Activated CD4-positive, alpha-beta T cell treated with anti-CD3 and anti-CD28 coated beads for 48 hours (primary cell): Measurements from ENCODE around the gene APOA1.
"Not testable (repeated sequence)": the region's sequence is repeated elsewhere in the genome, so short reads cannot be mapped to it uniquely, and the experiment has no call there.

Experiments used
- DNase-seq: peaks from one replicate; pipeline ENCODE4 v3.0.0-alpha.2; 2020

The APOA1 gene

GRCh38 chr11:116857316-116857715 lies 19.9 kb upstream of the APOA1 start:
- no peak for DNase-seq

- no peak for DNase-seq
Observed at GRCh38 chr11:116856423-116856822, 19.0 kb upstream of the APOA1 start.

- DNase-seq = no peak
Observed at GRCh38 chr11:116855413-116855812, 18.0 kb upstream of the APOA1 start.

GRCh38 chr11:116853461-116854073 lies 16.1 kb upstream of the APOA1 start:
- peak; percentile 66 for DNase-seq

GRCh38 chr11:116852261-116853031 lies 15.0 kb upstream of the APOA1 start:
- no peak for DNase-seq

- peak; percentile 38 for DNase-seq
Observed at GRCh38 chr11:116851626-116852025, 14.2 kb upstream of the APOA1 start.

- DNase-seq = no peak
Observed at GRCh38 chr11:116849486-116849885, 12.1 kb upstream of the APOA1 start.

GRCh38 chr11:116849060-116849459 lies 11.6 kb upstream of the APOA1 start:
- DNase-seq = no peak

GRCh38 chr11:116847612-116848011 lies 10.2 kb upstream of the APOA1 start:
- DNase-seq = no peak

GRCh38 chr11:116844722-116845121 lies 7.3 kb upstream of the APOA1 start:
- no peak for DNase-seq

GRCh38 chr11:116843661-116844060 lies 6.2 kb upstream of the APOA1 start:
- DNase-seq = no peak

GRCh38 chr11:116842909-116843308 lies 5.5 kb upstream of the APOA1 start:
- no peak for DNase-seq

GRCh38 chr11:116842117-116842516 lies 4.7 kb upstream of the APOA1 start:
- DNase-seq = no peak

- no peak for DNase-seq
Observed at GRCh38 chr11:116840746-116841296, 3.4 kb upstream of the APOA1 start.

GRCh38 chr11:116840224-116840745 lies 2.9 kb upstream of the APOA1 start:
- no peak for DNase-seq

GRCh38 chr11:116838321-116839084 lies 1.1 kb upstream of the APOA1 start:
- DNase-seq = no peak

GRCh38 chr11:116836632-116836991 lies 810 bp downstream of the APOA1 start:
- no peak for DNase-seq

GRCh38 chr11:116835791-116836631 lies 1.4 kb downstream of the APOA1 start:
- DNase-seq = peak; percentile 89

- DNase-seq = no peak
Observed at GRCh38 chr11:116835042-116835772, 2.2 kb downstream of the APOA1 start.

- DNase-seq = not testable (repeated sequence)
Observed at GRCh38 chr11:116834535-116835041, 2.8 kb downstream of the APOA1 start.

GRCh38 chr11:116833816-116834534 lies 3.4 kb downstream of the APOA1 start:
- DNase-seq = no peak
